D721Med (cell line): ENCODE measurements around the gene MZT2A.
"Not testable (repeated sequence)": the region's sequence is repeated elsewhere in the genome, so short reads cannot be mapped to it uniquely, and the experiment has no call there.

Experiments used
- DNase-seq: peaks from one replicate; pipeline ENCODE4 v3.0.0; 2011; ENCODE audit warnings: low spot score; ENCODE audit not compliant: insufficient read length
- FAIRE-seq: peaks from 2 replicates; lab custom pipeline; 2011; peaks lifted over from hg19 to GRCh38; lab: Jason Lieb, UNC
- CTCF ChIP-seq: IDR thresholded peaks from 2 replicates; pipeline ENCODE4 v1.5.1; 2012; ENCODE audit warnings: mild to moderate bottlenecking, control low read depth; ENCODE audit not compliant: insufficient read depth; ENCODE audit errors: missing control alignments

Gene MZT2A

GRCh38 chr2:131478074-131478849 lies 13.9 kb downstream of the MZT2A start:
- FAIRE-seq, DNase-seq: not testable (repeated sequence)

DNA sequence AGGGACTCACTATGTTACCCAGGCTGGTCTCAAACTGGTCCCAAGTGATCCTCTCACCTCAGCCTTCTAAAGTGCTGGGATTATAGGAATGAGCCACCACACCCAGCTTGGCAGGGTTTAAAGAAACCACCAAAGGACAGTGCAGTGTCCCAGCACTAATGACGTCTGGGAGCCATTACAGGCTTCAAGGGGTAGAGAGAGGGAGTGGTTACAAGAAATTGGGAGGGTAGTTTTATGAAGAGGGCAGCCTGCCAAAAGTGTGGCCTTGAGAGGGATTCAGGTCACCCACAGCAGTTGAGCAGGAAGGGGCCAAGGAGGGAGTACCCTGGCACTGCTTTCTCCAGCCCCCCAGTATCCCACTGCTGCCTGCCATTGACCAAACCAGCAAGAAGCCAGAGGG lies 15.0 kb downstream of the MZT2A start:
- not testable (repeated sequence) for FAIRE-seq, DNase-seq

- not testable (repeated sequence) for FAIRE-seq, DNase-seq
Observed at GRCh38 chr2:131476363-131476762, 15.8 kb downstream of the MZT2A start.

GRCh38 chr2:131475831-131476230 lies 16.4 kb downstream of the MZT2A start, which contains the start of gene TUBA3D:
Gene TUBA3D (plus strand): TSS chr2:131476119. CDS start chr2:131476200, 81 bp downstream.
- DNase-seq (no peak), FAIRE-seq (no peak)
- TF ChIP-seq CTCF = no peak

DNA sequence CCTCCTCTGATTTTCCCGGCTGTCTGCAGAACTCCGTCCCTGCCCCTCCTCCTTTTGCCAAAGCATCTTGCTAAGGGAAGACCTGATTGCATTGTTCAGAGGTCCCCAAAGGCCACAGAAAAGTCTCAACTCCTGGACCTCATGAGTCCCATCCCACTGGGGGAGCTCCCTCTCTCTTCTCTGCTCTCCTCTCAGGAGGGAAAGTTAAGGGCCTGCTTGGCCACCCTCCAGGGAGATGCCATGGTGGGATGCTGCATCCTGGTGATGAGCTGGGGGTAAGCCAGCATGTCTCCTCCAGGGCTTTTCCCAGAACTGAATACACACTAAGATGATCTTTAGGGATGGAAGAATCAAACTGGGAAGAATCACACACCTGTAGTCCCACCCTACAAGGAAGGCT lies 18.9 kb downstream of the MZT2A start:
- FAIRE-seq, DNase-seq: not testable (repeated sequence)

- DNase-seq, FAIRE-seq: not testable (repeated sequence)
Observed at GRCh38 chr2:131471624-131472023, 20.6 kb downstream of the MZT2A start.

- not testable (repeated sequence) for DNase-seq, FAIRE-seq
Observed at GRCh38 chr2:131470944-131471343, 21.3 kb downstream of the MZT2A start.

DNA sequence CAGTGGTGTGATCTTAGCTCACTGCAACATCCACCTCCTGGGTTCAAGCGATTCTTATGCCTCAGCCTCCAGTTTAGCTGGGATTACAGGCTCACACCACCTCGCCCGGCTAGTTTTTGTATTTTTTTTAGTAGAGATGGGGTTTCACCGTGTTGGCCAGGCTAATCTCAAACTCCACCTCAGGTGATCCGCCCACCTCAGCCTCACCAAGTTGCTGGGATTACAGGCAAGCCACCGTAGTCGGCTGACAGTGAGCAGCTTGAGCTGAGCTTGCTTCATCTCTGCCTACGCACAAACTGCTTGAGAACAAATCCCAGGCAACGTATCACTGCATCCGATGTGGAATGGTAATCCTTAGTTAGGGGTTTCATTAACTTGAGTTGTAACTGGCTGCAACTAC lies 24.5 kb downstream of the MZT2A start:
- not testable (repeated sequence) for FAIRE-seq

GRCh38 chr2:131454914-131455313 lies 37.3 kb downstream of the MZT2A start:
- FAIRE-seq = not testable (repeated sequence)

More for the DNA sequence above, 24.5 kb downstream of the MZT2A start:
- DNase-seq = not testable (repeated sequence)

DNA sequence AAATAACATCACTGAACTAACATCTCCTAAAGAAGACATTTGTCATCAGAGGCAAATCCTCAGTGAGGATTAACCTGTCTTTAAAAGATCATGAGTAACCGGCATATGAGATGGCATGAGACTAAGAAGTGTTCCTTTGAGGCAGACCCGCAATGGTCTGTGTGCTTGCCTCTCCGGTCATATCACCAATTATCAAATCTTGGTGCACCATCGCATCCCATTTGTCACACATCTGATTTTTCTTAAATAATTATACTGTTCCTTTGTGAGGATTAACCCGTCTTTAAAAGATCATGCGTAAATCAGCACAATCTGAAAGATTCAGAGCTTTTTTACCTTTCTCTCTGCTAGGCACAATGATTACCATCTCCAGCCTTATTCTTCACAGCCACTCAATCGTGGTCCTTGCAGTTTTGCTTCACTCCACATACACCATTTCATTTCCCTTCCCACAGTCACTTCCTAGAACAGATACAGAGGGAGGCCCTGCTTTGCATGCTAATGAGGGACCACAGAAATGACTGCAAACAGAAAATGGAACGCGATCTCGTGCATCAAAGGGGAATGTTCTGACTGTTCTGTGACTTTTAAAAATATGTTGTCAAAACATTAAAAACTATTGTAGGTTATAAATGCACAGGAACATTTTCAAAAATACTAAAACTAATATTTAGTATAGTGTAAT lies 40.8 kb downstream of the MZT2A start:
- not testable (repeated sequence) for DNase-seq, FAIRE-seq

More at GRCh38 chr2:131454914-131455313, 37.3 kb downstream of the MZT2A start:
- DNase-seq = not testable (repeated sequence)

GRCh38 chr2:131447981-131448380 lies 44.2 kb downstream of the MZT2A start:
- not testable (repeated sequence) for FAIRE-seq, DNase-seq

GRCh38 chr2:131445896-131446295 lies 46.3 kb downstream of the MZT2A start:
- no peak for DNase-seq
- TF ChIP-seq CTCF = no peak
- no peak for FAIRE-seq

- not testable (repeated sequence) for FAIRE-seq, DNase-seq
Observed at GRCh38 chr2:131445515-131445797, 46.7 kb downstream of the MZT2A start.

- not testable (repeated sequence) for DNase-seq, FAIRE-seq
Observed at GRCh38 chr2:131444736-131445514, 47.3 kb downstream of the MZT2A start.

DNA sequence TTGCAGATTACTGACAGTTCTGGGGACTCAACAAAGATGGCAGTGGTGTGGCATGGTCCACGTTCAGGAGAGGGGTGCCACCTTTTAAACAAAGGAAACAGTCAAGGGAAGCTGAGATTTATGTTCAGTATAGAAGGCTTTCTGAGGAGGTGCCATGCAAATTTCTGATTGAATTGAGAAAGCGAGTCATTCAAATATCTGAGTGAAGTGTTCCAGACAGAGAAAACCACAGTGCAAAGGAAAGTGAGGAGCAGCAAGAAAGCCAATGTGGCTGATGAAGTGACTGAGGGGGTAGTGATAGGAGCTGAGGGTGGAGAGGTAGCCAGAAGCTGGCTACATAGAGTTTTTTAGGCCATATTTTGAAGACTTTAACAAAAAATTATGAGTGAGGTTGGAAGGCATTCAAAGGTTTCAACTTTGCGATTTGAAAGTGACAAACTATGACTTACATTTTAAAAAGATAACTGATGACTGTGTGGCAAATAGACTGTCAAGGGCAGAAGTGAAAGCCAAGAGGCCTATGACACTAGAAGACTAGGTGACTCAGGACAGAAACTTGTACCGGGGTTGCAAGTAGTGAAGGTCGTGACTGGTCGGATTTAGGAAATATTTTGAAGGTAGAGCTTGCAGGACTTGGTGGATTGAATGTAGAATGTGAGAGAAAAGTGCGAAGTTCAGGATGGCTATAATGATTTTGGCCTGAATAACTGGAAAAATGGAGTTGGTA lies 51.3 kb downstream of the MZT2A start:
- DNase-seq, FAIRE-seq: not testable (repeated sequence)
